ENCODE results near the gene FAM13B. TPM values are rescaled to one million over a fixed set of nuclear protein-coding genes. Genes with fewer than 3 reads are reported as not detected.
"Not testable (repeated sequence)": the region's sequence is repeated elsewhere in the genome, so short reads cannot be mapped to it uniquely, and the experiment has no call there.

The FAM13B gene
- total RNA-seq, 1 experiment from 2014 or later, result 13.0 TPM

DNA sequence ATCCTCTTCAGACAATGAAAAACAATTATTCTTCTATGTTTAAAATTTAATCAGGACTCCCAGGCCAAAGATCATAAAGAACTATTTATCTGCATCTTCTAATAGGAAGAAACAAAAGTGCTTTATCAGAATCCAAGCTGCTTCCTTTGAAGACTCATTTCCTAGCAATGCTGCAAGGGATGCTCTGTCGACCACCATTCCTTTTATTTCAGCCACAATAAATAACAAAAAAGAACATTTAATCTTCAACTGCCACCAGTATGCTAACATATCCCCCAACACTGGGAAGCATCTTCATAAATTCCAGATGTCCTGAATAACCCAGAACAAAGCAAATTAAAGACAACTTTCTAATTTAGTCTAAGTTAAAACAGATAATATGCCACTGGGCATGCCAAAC is 74.9 kb downstream of the FAM13B start:
- TF ChIP-seq EZH2phosphoT487 (IDR thresholded peaks at IDR 0.05; ENCODE audit: borderline replicate concordance, low read length), result no peak
- no peak for TF ChIP-seq EZH2 (IDR thresholded peaks at IDR 0.05; ENCODE audit: low read length, unreplicated experiment)
- no peak for TF ChIP-seq CTCF (conservative IDR thresholded peaks at IDR 0.05; ENCODE audit: low read depth, low read length)
- no peak overlapping the region for H3K27ac ChIP-seq (ENCODE audit: low read length)
- ATAC-seq (no peak), DNase-seq (no peak)
- H3K9ac ChIP-seq (ENCODE audit: low read length), result no peak overlapping the region
- H4K20me1 ChIP-seq (ENCODE audit: low read length), result no peaks in the 10 kb centered on the region
- intact Hi-C loops (cut with micrococcal nuclease), result no loop called here
- H3K4me1 ChIP-seq (ENCODE audit: insufficient read depth, low read length), result peaks cover 3% of the 10 kb centered on the region; the same call in 1 of the 2 replicates
- H3K4me2 ChIP-seq (ENCODE audit: low read length), result no peak overlapping the region
- no peaks in the 10 kb centered on the region for H3K9me3 ChIP-seq (ENCODE audit: low read length)
- POLR2A ChIA-PET (ENCODE audit: unreplicated experiment), result no interaction called here
- H3K79me2 ChIP-seq (ENCODE audit: low read length), result no peaks in the 10 kb centered on the region
- CTCF ChIA-PET, result no interaction called here
- BruUV-seq (replicated peaks), result no TSS peak
- H3K4me3 ChIP-seq (ENCODE audit: low read length), result no peak overlapping the region
- no peak overlapping the region for H2AFZ ChIP-seq (ENCODE audit: low read length)
- H3K36me3 ChIP-seq (ENCODE audit: low read depth, low read length), result peaks cover 13% of the 10 kb centered on the region; the same call in 1 of the 2 replicates
- H3F3A ChIP-seq (ENCODE audit: low read length, unreplicated experiment), result no peaks in the 10 kb centered on the region
- H3K9me2 ChIP-seq (replicated peaks; ENCODE audit: low read length), result no peaks in the 10 kb centered on the region
- H3K27me3 ChIP-seq (ENCODE audit: low read length), result no peaks in the 10 kb centered on the region

GRCh38 chr5:137954131-137954879 is 78.6 kb downstream of the FAM13B start:
- Histone ChIP-seq H3K9me2 (replicated peaks; ENCODE audit: low read length) (no peaks in the 10 kb centered on the region), H4K20me1 (ENCODE audit: low read length) (no peaks in the 10 kb centered on the region), H3F3A (ENCODE audit: low read length, unreplicated experiment) (no peaks in the 10 kb centered on the region), H3K27ac (ENCODE audit: low read length) (peak overlapping the region; percentile 25; the same call in 1 of the 2 replicates), H3K27me3 (ENCODE audit: low read length) (no peaks in the 10 kb centered on the region), H3K36me3 (ENCODE audit: low read depth, low read length) (peaks cover 15% of the 10 kb centered on the region), H2AFZ (ENCODE audit: low read length) (no peak overlapping the region), H3K9me3 (ENCODE audit: low read length) (no peaks in the 10 kb centered on the region), H3K4me3 (ENCODE audit: low read length) (no peak overlapping the region), H3K4me1 (ENCODE audit: insufficient read depth, low read length) (peaks cover 3% of the 10 kb centered on the region; the same call in 1 of the 2 replicates), H3K4me2 (ENCODE audit: low read length) (no peak overlapping the region), H3K9ac (ENCODE audit: low read length) (no peak overlapping the region), H3K79me2 (ENCODE audit: low read length) (no peaks in the 10 kb centered on the region)
- no TSS peak for BruUV-seq (replicated peaks)
- ATAC-seq (peak; percentile 96), DNase-seq (peak; percentile 65)
- intact Hi-C loops (cut with micrococcal nuclease), result no loop called here
- TF ChIP-seq CTCF (conservative IDR thresholded peaks at IDR 0.05; ENCODE audit: low read depth, low read length) (no peak), EZH2phosphoT487 (IDR thresholded peaks at IDR 0.05; ENCODE audit: borderline replicate concordance, low read length) (no peak), EZH2 (IDR thresholded peaks at IDR 0.05; ENCODE audit: low read length, unreplicated experiment) (no peak)
- CTCF ChIA-PET, result interaction anchor here (0.8 kb wide), 1 partner anchor 175 kb away, joined by 5 read pairs; no protein-coding TSS in a partner anchor
- POLR2A ChIA-PET (ENCODE audit: unreplicated experiment), result interaction anchor here (0.6 kb wide), 1 partner anchor 65 kb away, joined by 3 read pairs; the partner anchor contains the start of gene PKD2L2

- Histone ChIP-seq H3K36me3 (ENCODE audit: low read depth, low read length) (peaks cover 35% of the 10 kb centered on the region), H3K9ac (ENCODE audit: low read length) (no peak overlapping the region), H3K4me1 (ENCODE audit: insufficient read depth, low read length) (no peaks in the 10 kb centered on the region), H3K4me3 (ENCODE audit: low read length) (no peak overlapping the region), H3K4me2 (ENCODE audit: low read length) (no peak overlapping the region), H3K9me2 (replicated peaks; ENCODE audit: low read length) (no peaks in the 10 kb centered on the region), H3F3A (ENCODE audit: low read length, unreplicated experiment) (no peaks in the 10 kb centered on the region), H3K27me3 (ENCODE audit: low read length) (no peaks in the 10 kb centered on the region), H3K27ac (ENCODE audit: low read length) (no peak overlapping the region), H2AFZ (ENCODE audit: low read length) (no peak overlapping the region), H3K79me2 (ENCODE audit: low read length) (no peaks in the 10 kb centered on the region), H3K9me3 (ENCODE audit: low read length) (no peaks in the 10 kb centered on the region), H4K20me1 (ENCODE audit: low read length) (no peaks in the 10 kb centered on the region)
- no peak for ATAC-seq
- CTCF ChIA-PET, result interaction anchor here (0.7 kb wide), 1 partner anchor 18 kb away, joined by 11 read pairs; no protein-coding TSS in a partner anchor
- no TSS peak for BruUV-seq (replicated peaks)
- DNase-seq, result no peak
- intact Hi-C loops (cut with micrococcal nuclease), result no loop called here
- TF ChIP-seq CTCF (conservative IDR thresholded peaks at IDR 0.05; ENCODE audit: low read depth, low read length) (no peak), EZH2phosphoT487 (IDR thresholded peaks at IDR 0.05; ENCODE audit: borderline replicate concordance, low read length) (no peak), EZH2 (IDR thresholded peaks at IDR 0.05; ENCODE audit: low read length, unreplicated experiment) (no peak)
- POLR2A ChIA-PET (ENCODE audit: unreplicated experiment), result no interaction called here
These were observed 87.1 kb downstream of the FAM13B start for GRCh38 chr5:137945825-137946224.

DNA sequence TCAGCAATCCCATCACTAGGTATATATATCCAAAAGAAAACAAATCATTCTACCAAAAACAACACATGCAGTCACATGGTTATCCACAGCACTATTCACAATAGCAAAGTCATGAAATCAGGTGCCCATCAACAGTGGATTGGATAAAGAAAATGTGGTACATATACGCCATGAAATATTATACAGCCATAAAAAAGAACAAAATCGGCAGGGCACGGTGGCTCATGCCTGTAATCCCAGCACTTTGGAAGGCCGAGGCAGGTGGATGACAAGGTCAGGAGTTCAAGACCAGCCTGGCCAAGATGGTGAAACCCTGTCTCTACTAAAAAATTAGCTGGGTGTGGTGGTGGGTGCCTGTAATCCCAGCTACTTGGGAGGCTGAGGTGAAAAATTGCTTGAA is 88.6 kb downstream of the FAM13B start:
- intact Hi-C loops (cut with micrococcal nuclease); H3K27me3 ChIP-seq (ENCODE audit: low read length); H3K9ac ChIP-seq (ENCODE audit: low read length); H3F3A ChIP-seq (ENCODE audit: low read length, unreplicated experiment); H2AFZ ChIP-seq (ENCODE audit: low read length); H3K79me2 ChIP-seq (ENCODE audit: low read length); CTCF ChIA-PET; BruUV-seq (replicated peaks); H3K9me3 ChIP-seq (ENCODE audit: low read length); H3K27ac ChIP-seq (ENCODE audit: low read length); H3K4me3 ChIP-seq (ENCODE audit: low read length); POLR2A ChIA-PET (ENCODE audit: unreplicated experiment); DNase-seq; H4K20me1 ChIP-seq (ENCODE audit: low read length); H3K9me2 ChIP-seq (replicated peaks; ENCODE audit: low read length); H3K4me2 ChIP-seq (ENCODE audit: low read length); H3K4me1 ChIP-seq (ENCODE audit: insufficient read depth, low read length); ATAC-seq: not testable (repeated sequence)
- H3K36me3 ChIP-seq (ENCODE audit: low read depth, low read length), result peaks cover 44% of the 10 kb centered on the region
